ENCODE data around the gene FBXO36. TPM values are rescaled to one million over a fixed set of nuclear protein-coding genes. Genes with fewer than 3 reads are reported as not detected.

Gene FBXO36
- total RNA-seq, 4 donors from 2014 or later, result 0.88 to 8.8 (median 5.4) TPM

DNA sequence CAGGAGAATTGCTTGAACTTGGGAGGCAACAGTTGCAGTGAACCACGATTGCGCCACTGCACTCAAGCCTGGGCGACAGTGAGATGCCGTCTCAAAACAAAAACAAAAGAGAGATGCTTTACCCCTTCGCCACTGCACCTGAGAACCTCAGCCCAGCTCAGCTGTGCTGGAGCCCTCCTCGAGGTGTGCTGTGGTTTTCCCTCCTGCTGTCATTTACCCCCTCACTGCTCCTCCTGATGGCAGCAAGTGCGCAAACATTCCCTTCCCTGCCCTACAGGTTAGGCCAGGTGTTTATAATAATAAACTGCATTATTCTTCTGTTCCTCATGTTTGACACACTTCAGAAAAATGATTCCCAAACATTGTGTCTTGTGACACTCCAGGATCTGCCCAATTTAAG is 8.4 kb downstream of the FBXO36 start:
- intact Hi-C loops (cut with DNase I; ENCODE audit: low total_unique reads), result no loop called here
- TF ChIP-seq POLR2A (IDR thresholded peaks at IDR 0.05), result no peak
- TF ChIP-seq, protein P1, sequence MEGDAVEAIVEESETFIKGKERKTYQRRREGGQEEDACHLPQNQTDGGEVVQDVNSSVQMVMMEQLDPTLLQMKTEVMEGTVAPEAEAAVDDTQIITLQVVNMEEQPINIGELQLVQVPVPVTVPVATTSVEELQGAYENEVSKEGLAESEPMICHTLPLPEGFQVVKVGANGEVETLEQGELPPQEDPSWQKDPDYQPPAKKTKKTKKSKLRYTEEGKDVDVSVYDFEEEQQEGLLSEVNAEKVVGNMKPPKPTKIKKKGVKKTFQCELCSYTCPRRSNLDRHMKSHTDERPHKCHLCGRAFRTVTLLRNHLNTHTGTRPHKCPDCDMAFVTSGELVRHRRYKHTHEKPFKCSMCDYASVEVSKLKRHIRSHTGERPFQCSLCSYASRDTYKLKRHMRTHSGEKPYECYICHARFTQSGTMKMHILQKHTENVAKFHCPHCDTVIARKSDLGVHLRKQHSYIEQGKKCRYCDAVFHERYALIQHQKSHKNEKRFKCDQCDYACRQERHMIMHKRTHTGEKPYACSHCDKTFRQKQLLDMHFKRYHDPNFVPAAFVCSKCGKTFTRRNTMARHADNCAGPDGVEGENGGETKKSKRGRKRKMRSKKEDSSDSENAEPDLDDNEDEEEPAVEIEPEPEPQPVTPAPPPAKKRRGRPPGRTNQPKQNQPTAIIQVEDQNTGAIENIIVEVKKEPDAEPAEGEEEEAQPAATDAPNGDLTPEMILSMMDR (IDR thresholded peaks at IDR 0.05), result no peak
- no peak overlapping the region for H3K4me3 ChIP-seq
- H3K4me1 ChIP-seq, result no peaks in the 10 kb centered on the region
- H3K9me3 ChIP-seq, result no peaks in the 10 kb centered on the region
- DNase-seq, result no peak
- no peak overlapping the region for H3K27ac ChIP-seq
- no peaks in the 10 kb centered on the region for H3K27me3 ChIP-seq
- no peaks in the 10 kb centered on the region for H3K36me3 ChIP-seq

DNA sequence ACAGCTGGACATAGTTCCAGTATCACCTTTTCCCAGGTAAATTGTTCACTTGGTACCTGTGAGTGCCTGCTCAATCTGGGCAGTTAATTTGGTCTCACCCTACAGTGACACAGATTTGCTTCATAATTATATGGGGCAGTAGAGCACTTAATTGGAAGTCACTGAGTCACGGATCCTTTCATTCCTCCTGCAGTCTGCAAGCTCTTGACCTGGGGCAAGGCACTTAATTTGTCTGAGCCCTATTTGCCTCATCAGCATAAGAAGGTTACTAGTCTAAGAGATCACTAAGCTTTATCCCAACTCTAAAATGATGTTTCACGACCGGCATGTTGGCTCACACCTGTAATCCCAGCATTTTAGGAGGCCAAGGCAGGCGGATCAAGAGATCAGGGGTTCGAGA is 8.9 kb downstream of the FBXO36 start:
- TF ChIP-seq POLR2A (IDR thresholded peaks at IDR 0.05), result no peak
- TF ChIP-seq, protein P1 (IDR thresholded peaks at IDR 0.05), result no peak
- Histone ChIP-seq H3K27me3 (no peaks in the 10 kb centered on the region), H3K36me3 (no peaks in the 10 kb centered on the region), H3K4me1 (no peaks in the 10 kb centered on the region), H3K4me3 (no peak overlapping the region), H3K9me3 (no peaks in the 10 kb centered on the region), H3K27ac (no peak overlapping the region)
- intact Hi-C loops (cut with DNase I; ENCODE audit: low total_unique reads), result no loop called here
- no peak for DNase-seq

DNA sequence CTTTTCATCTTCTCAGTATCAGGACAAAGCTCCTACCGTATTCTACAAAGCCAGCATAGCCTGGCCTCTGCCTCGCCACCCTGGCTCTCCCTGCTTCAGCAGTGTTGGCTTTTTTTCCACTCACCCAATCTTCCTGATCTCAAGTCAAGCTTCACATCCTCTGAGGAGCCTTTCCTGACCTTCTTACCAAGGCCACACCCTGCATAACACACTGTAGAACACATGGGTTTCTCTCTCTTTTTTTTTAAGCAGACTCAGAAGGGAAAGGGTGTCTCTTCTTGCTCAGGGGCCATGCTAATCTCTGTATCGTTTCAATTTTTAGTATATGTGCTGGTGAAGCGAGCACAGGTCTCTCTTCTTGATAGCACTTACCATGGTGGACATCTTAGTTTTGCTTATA is 15.2 kb downstream of the FBXO36 start:
- Histone ChIP-seq H3K27me3 (no peaks in the 10 kb centered on the region), H3K4me1 (no peaks in the 10 kb centered on the region), H3K27ac (no peak overlapping the region), H3K36me3 (no peaks in the 10 kb centered on the region), H3K4me3 (no peak overlapping the region), H3K9me3 (no peaks in the 10 kb centered on the region)
- intact Hi-C loops (cut with DNase I; ENCODE audit: low total_unique reads), result no loop called here
- no peak for DNase-seq
- TF ChIP-seq, protein P1 (IDR thresholded peaks at IDR 0.05), result no peak
- TF ChIP-seq POLR2A (IDR thresholded peaks at IDR 0.05), result no peak

DNA sequence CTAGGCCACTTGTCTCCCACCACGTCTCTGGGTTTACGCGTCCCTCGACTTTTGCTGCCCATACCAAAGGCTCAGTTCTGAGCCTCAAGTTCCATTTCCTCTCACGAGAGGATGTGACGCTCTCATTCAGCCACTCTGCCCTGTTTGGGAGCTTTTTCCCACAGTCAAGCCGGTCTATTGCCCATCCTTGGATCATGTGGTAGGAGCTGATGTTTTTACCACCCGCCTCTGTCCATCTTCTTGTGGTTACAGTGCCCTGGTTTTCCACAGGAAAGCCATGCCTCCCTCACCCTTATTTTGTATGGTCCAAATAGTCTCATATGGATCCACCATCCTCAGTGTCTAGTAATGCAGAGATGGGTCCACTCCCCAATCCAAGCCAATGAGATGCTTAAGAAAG is 20.4 kb downstream of the FBXO36 start:
- no peaks in the 10 kb centered on the region for H3K27me3 ChIP-seq
- TF ChIP-seq, protein P1 (IDR thresholded peaks at IDR 0.05), result no peak
- TF ChIP-seq POLR2A (IDR thresholded peaks at IDR 0.05), result no peak
- no peaks in the 10 kb centered on the region for H3K9me3 ChIP-seq
- H3K4me3 ChIP-seq, result no peak overlapping the region
- DNase-seq, result no peak
- H3K27ac ChIP-seq, result no peak overlapping the region
- intact Hi-C loops (cut with DNase I; ENCODE audit: low total_unique reads), result no loop called here
- no peaks in the 10 kb centered on the region for H3K36me3 ChIP-seq
- no peaks in the 10 kb centered on the region for H3K4me1 ChIP-seq

DNA sequence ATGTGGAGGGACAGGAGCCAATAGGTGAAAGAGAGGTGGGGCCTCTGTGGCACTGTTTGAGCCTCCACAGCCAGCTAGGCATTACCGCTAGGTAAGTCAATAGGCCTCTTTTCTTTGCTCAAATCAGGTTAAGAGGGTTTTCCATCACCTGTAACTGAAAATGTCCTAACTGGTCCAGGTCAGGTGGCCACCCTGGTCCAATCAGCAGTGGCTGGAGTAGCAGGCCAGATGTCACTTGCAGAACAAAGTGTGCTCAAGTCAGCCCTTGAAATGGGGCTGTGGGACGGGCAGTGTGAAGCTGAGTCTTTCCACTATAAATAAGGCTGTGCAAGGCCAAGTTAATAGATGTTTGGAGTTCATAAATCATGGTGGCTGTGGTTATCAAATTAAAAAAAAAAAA is 20.9 kb downstream of the FBXO36 start:
- no peak overlapping the region for H3K4me3 ChIP-seq
- no peaks in the 10 kb centered on the region for H3K4me1 ChIP-seq
- no peak overlapping the region for H3K27ac ChIP-seq
- intact Hi-C loops (cut with DNase I; ENCODE audit: low total_unique reads), result no loop called here
- DNase-seq, result no peak
- no peaks in the 10 kb centered on the region for H3K9me3 ChIP-seq
- H3K27me3 ChIP-seq, result no peaks in the 10 kb centered on the region
- H3K36me3 ChIP-seq, result no peaks in the 10 kb centered on the region
- no peak for TF ChIP-seq POLR2A (IDR thresholded peaks at IDR 0.05)
- TF ChIP-seq, protein P1 (IDR thresholded peaks at IDR 0.05), result no peak
